HG02852 (cell line): ENCODE measurements around the gene TAGLN.
"Not testable (repeated sequence)": the region's sequence is repeated elsewhere in the genome, so short reads cannot be mapped to it uniquely, and the experiment has no call there.

ENCODE experiments used
- ATAC-seq: cut with Tn5 transposase; IDR thresholded peaks from one replicate; pipeline ENCODE4 v1.9.1; 2021; ENCODE audit warnings: mild to moderate bottlenecking, moderate library complexity; ENCODE audit not compliant: unreplicated experiment

Gene TAGLN

GRCh38 chr11:117195258-117195657, 3.9 kb upstream of the TAGLN start:
- ATAC-seq = no peak

GRCh38 chr11:117195761-117196160, 3.4 kb upstream of the TAGLN start:
- no peak for ATAC-seq

DNA sequence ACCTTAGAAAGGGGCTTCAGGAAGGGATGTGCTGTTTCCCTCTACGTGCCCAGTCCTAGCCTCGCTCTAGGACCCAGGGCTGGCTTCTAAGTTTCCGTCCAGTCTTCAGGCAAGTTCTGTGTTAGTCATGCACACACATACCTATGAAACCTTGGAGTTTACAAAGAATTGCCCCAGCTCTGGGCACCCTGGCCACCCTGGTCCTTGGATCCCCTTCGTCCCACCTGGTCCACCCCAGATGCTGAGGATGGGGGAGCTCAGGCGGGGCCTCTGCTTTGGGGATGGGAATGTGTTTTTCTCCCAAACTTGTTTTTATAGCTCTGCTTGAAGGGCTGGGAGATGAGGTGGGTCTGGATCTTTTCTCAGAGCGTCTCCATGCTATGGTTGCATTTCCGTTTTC, 2.2 kb upstream of the TAGLN start:
- no peak for ATAC-seq

- no peak for ATAC-seq
Observed at GRCh38 chr11:117197516-117198456, 1.4 kb upstream of the TAGLN start.

- no peak for ATAC-seq
Observed at GRCh38 chr11:117198613-117199012, 557 bp upstream of the TAGLN start.

- no peak for ATAC-seq
Observed at GRCh38 chr11:117199916-117200812, 994 bp downstream of the TAGLN start.

GRCh38 chr11:117200813-117201657, 1.9 kb downstream of the TAGLN start:
- ATAC-seq = no peak

DNA sequence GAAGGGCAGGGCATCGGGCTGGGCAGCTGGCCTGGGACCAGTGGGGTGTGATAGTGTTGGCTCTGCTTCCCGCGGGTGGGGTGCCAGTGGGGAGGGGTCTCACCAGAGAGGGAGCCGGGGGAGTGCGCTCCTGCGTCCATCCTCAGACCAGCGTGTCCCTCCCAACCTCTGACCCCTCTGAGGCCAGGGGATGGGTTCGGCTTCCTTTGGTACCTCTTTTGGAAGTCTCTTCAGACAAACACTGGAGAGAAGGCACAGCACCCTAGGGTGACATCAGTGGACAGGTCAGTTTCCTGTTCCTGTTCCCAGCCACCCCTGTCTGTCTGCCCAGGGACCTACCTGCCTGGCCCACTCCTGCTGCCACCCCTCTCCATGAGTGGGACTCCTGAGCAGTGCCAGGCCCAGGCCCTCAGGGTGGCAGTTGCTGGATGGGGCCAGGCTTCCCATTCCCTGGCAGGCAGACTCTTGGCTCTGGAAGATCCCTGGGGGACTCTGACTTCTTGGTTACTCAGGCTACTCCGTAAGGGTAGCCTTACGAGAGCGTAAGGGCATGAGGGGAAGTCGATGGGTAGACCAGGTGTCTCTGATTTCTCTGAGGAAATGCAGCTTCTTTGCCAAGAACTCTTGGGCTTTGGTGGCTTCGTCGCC, 2.6 kb downstream of the TAGLN start:
- ATAC-seq = no peak

DNA sequence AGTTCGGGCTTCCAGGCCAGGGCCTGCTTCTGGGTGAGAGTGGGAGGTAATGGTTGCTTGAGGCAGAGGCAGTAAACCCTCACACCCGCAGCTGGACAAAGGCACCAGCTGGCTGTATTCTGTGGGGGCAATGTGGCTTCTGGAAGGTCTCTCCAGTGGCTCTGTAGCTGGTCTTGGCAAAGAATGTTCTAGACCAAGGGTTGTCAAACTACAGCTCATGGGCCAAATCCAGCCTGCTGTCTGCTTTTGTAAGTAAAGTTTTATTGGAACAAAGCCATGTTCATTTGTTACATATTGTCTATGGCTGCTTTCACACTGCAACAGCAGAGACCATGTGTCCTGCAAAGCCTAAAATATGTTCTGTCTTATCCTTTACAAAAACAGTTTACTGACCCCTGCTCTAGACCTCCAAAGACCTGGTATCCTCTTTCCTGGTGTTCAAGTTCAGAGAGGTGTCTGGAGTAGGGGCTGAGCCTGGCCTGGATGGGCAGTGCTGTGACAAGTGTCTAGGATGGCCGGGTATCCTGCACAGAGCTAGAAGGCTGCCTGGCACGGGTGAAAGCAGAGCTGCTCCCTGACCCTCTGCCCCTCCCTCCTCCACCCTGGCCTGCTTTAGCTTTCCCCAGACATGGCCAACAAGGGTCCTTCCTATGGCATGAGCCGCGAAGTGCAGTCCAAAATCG, 3.4 kb downstream of the TAGLN start:
- no peak for ATAC-seq

GRCh38 chr11:117203069-117203407, 3.9 kb downstream of the TAGLN start:
- ATAC-seq = no peak

DNA sequence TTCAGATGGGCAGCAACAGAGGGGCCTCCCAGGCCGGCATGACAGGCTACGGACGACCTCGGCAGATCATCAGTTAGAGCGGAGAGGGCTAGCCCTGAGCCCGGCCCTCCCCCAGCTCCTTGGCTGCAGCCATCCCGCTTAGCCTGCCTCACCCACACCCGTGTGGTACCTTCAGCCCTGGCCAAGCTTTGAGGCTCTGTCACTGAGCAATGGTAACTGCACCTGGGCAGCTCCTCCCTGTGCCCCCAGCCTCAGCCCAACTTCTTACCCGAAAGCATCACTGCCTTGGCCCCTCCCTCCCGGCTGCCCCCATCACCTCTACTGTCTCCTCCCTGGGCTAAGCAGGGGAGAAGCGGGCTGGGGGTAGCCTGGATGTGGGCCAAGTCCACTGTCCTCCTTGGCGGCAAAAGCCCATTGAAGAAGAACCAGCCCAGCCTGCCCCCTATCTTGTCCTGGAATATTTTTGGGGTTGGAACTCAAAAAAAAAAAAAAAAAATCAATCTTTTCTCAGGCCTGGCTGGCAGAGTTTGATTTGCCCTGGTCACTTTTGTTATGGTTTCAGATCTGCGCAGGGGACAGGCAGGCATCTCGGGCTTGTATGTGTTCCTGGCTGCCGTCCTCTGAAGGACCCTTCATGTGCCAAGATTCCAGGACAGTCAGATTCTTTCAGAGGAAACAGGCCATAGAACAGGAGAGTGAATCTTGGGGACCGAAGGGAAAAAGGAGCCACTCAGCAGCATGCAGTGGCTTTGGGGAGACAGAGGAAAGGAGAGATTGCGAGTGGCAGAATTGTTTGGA, 5.3 kb downstream of the TAGLN start:
- ATAC-seq = no peak

DNA sequence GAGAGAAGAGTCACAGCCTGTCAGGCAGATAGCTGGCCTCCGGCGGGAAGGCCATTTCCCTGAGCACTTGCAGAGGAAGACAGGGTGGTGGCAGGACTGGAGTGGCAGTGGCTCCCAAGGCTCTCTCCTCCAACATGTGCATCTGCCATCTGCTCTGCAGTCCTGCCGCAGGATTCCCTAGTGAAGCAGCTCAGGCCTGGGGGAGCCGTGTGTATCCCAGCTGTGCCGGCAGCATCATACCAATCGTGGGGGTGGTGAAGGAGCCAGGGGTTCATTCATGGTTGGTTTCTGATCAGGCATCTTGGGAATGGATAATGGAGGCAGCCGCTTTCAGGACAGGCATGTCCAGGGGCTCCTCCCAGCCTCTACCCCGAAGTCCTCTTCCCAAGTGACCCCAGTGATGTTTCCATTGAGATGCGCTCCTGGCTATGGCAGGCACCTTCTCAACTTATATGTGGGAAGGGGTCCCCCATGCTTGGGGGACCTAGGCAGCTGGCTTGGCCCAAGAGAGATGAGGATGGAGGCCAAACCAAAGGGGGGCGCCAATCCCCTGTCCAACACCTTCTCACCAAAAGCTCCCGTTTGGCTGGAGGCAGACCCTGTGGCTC, 6.1 kb downstream of the TAGLN start:
- ATAC-seq = no peak

DNA sequence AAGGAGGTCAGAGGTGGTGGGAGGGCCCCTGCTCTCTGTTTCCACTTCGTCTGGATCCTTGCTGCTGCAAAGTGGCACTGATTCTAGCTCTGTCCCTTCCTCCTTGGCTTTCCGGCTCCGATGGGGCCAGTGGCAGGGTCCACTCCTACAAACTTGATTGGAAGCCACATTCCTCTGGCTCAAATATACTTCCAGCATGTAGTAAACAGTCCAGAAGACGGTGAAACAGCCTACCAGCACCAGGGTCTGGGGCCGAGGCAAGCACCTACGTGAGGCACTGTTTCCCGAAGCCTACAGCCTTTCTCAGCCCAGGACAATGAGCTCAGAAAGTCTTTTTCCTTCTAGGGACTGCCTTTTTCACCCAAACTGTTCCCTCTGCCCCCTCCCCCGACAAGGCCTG, 6.9 kb downstream of the TAGLN start:
- ATAC-seq = not testable (repeated sequence)

DNA sequence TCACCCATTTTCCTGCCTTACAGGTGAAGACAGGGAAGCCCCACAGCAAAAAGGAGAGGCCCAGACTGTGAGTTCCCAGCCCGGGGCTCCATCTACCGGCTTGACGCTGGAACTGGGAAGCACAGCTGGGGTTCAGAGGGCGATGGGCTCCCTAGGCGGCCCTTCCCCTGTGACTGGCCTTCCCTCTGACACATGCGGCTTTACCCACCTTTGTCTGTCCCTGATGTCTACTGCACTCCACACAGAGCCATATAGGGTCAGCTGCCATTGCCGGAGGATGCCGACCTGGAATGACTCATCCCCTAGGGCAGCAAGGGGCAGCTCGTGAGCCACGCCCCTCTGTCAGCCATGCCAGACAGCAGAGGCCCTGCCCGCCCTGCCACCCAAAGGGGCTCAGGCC, 7.7 kb downstream of the TAGLN start:
- not testable (repeated sequence) for ATAC-seq

DNA sequence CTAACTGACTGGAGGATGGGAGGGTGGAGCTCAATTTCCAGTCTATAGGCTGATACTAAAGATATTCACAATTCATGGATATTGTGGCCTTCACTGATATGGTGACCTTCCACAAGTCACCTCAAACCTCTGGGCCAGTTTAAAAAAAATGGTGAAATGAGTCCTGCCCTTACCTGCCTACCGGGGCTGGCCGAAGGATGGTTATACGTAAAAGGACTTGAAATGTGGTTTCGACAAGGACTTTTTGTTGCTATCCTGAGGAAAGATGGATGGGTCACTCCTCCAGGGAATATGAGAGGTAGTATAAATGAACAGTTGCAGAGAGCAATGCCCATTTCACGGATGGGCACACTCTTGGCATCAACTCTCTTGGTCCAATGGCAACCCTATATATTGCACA, 8.3 kb downstream of the TAGLN start:
- not testable (repeated sequence) for ATAC-seq

DNA sequence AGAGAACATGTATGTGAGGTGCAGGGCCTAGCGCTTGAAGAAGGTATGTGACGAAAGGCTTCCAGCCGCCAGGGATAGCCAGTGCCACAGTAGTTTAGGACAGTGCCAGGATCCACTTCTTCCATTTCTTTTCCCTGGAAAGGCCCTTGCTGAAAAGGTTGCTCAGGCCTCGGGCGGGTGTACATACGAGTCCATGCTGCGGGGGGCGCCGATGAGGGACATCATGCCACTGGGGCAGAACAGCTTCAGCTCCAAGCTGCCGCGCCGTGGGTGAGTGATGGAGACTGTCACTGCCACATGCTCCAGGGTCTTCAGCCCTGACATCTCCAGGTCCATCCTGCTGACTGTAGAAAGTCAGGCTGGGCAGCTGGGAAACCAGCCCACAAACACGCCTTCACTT, 9.5 kb downstream of the TAGLN start:
- ATAC-seq = not testable (repeated sequence)

DNA sequence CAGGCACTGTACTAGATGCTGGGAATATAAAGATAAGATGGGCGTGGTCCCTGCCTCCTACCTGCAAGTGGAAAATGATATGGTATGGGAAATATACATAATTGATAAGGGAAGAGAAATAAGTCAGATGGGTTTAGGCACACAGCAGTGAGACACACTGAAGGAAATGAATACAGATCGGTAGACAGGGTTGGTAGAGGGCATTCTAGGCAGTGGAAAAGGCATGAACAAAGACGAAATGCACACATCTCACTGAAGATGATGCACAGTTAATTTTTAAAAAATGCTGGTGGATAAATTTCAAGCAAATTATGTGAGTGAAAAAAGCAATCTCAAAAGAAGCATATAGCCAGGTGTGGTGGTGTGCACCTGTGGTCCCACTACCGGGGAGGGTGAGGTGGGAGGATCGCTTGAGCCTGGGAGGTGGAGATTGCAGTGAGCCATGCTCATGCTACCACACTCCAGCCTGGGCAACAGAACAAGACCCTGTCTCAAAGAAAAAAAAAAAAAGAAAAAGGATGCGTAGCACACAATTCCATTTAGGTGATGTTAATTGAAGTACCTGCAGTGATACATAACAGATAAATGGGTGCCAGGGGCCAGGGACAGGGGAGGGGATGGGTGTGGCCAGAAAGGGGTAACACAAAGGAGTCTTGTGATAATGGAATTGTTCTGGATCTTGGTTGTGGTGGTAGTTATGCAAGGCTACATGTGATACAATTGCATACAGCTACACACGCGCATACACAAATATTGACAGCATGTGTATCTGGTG, 10.4 kb downstream of the TAGLN start:
- not testable (repeated sequence) for ATAC-seq

GRCh38 chr11:117210620-117211019, 11.4 kb downstream of the TAGLN start:
- no peak for ATAC-seq
